MCF 10A (cell line): ENCODE results near the gene DCLK2. TPM values are rescaled to one million over a fixed set of nuclear protein-coding genes. Genes with fewer than 3 reads are reported as not detected.

ENCODE experiments used
- BruUV-seq: library from RNA; stranded (reverse); fragments of 400-500 nt; replicated peaks from 2 replicates; lab custom pipeline; 2021; lab: Mats Ljungman, UMichigan
- CTCF ChIA-PET: fragments of 300-600 bp; sonication (Branson Sonifier 250); formaldehyde crosslinking; extraction: SDS; loops from one replicate; lab custom pipeline; 2021; ENCODE audit warnings: antibody characterized with exemption, inconsistent platforms; lab: Yijun Ruan, JAX
- POLR2A ChIA-PET: fragments of 300-600, 350-650 bp; sonication (Branson Sonifier 250); formaldehyde crosslinking; extraction: SDS; loops from one replicate; lab custom pipeline; 2020; ENCODE audit warnings: antibody characterized with exemption, inconsistent platforms; lab: Yijun Ruan, JAX
- DNase-seq: peaks from one replicate; pipeline ENCODE4 v3.0.0-alpha.2; 2018; ENCODE audit not compliant: unreplicated experiment
- H3K27ac Mint-ChIP-seq: one replicate; pipeline ENCODE4 v1.8.0; 2022; ENCODE audit warnings: mild to moderate bottlenecking, low read depth, mixed read lengths; ENCODE audit not compliant: unreplicated experiment
- H3K27me3 Mint-ChIP-seq: one replicate; pipeline ENCODE4 v1.8.0; 2022; ENCODE audit warnings: mixed read lengths; ENCODE audit not compliant: insufficient read depth, unreplicated experiment
- H3K36me3 Mint-ChIP-seq: one replicate; pipeline ENCODE4 v1.8.0; 2022; ENCODE audit warnings: mild to moderate bottlenecking, moderate library complexity, mixed read lengths; ENCODE audit not compliant: insufficient read depth, unreplicated experiment
- H3K4me1 Mint-ChIP-seq: one replicate; pipeline ENCODE4 v1.8.0; 2022; ENCODE audit warnings: mixed read lengths; ENCODE audit not compliant: insufficient read depth, unreplicated experiment
- H3K4me3 Mint-ChIP-seq: one replicate; pipeline ENCODE4 v1.8.0; 2022; ENCODE audit warnings: mild to moderate bottlenecking, moderate library complexity, mixed read lengths; ENCODE audit not compliant: unreplicated experiment
- H3K9me3 Mint-ChIP-seq: one replicate; pipeline ENCODE4 v1.8.0; 2022; ENCODE audit warnings: mixed read lengths; ENCODE audit not compliant: unreplicated experiment
- CTCF ChIP-seq: fragments of 200-600 bp; IDR thresholded peaks from one replicate; pipeline ENCODE4 v1.8.0; 2022; ENCODE audit warnings: antibody characterized with exemption, mild to moderate bottlenecking; ENCODE audit not compliant: unreplicated experiment
- intact Hi-C: fragments of 100-400 bp; cut with micrococcal nuclease; formaldehyde crosslinking; loops from 2 replicates; pipeline ENCODE4 v1.14.1; 2022
- total RNA-seq: library from RNA; stranded (reverse); gene quantifications from 2 replicates; pipeline ENCODE4 v1.2.3, GENCODE V29; 2022

DCLK2 gene
- total RNA-seq, 1 experiment from 2014 or later, result 1.2 TPM

DNA sequence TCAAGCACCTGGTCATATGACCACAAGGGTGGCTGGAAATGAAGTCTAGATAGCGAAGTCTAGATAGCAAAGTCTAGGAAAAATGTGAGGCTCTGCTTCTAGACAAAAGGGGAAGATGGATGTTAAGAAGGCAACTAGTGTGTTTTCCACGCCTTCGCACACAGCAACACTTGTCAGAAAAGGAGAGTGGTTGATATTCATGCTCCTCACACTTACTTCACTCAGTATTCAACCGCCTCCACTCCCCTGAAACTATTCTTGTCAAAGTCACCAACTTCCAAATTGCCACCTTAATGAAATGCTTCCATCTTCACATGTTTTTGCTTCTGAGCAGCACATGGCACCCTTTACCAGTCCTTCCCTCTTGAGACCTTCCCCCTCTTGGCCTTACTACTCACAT, 27.7 kb upstream of the DCLK2 start:
- H3K9me3 Mint-ChIP-seq, result no peaks in the 10 kb centered on the region
- no peaks in the 10 kb centered on the region for H3K36me3 Mint-ChIP-seq
- H3K4me1 Mint-ChIP-seq, result no peaks in the 10 kb centered on the region
- POLR2A ChIA-PET, result no interaction called here
- no peak overlapping the region for H3K4me3 Mint-ChIP-seq
- H3K27me3 Mint-ChIP-seq, result no peaks in the 10 kb centered on the region
- H3K27ac Mint-ChIP-seq, result no peak overlapping the region
- no peak for DNase-seq
- TF ChIP-seq CTCF, result no peak
- BruUV-seq, result no TSS peak
- intact Hi-C loops, result no loop called here
- CTCF ChIA-PET, result no interaction called here

DNA sequence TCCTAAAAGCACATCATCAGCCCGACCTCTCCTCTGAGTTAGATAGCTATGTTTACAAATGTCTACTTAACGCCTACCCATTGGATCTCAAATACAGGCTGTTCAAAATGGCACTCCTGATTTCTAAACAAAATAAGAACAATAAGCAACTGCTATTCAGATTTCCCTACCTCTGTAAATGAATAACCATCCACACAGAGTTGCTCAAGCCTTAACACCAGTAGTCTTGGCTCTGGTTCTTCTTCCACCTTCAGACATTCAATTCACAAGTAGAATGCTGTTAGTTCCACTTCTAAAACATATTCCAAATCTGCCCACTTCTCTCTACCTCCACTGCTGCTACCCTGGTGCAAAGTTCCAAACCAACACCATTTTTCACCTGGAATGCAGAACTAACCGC, 27.1 kb upstream of the DCLK2 start:
- BruUV-seq, result no TSS peak
- no peaks in the 10 kb centered on the region for H3K4me1 Mint-ChIP-seq
- DNase-seq, result no peak
- TF ChIP-seq CTCF, result no peak
- CTCF ChIA-PET, result no interaction called here
- H3K27ac Mint-ChIP-seq, result no peak overlapping the region
- intact Hi-C loops, result no loop called here
- H3K36me3 Mint-ChIP-seq, result no peaks in the 10 kb centered on the region
- no peaks in the 10 kb centered on the region for H3K27me3 Mint-ChIP-seq
- H3K4me3 Mint-ChIP-seq, result no peak overlapping the region
- H3K9me3 Mint-ChIP-seq, result no peaks in the 10 kb centered on the region
- POLR2A ChIA-PET, result no interaction called here

DNA sequence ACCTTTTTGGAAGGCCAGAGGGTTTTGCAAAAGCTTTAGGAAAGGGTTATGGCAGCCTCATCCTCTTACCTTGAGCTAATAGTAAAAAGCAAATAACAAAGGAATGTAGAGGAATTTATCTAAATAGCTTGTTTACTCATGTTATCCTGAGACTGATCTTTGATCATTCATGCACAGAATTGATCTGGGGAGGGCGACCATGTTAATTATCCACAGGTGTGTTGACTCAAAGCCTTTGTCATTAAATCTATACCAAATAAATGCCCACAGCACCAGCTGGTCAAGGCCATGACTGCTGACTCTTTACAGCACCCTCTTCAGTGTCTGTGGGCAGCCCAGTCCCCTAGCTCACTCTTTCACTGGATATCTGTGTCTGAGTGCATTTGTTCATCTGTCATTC, 22.8 kb upstream of the DCLK2 start:
- CTCF ChIA-PET, result no interaction called here
- Mint-ChIP-seq H3K4me1 (no peaks in the 10 kb centered on the region), H3K36me3 (no peaks in the 10 kb centered on the region), H3K27me3 (no peaks in the 10 kb centered on the region), H3K27ac (no peak overlapping the region), H3K9me3 (no peaks in the 10 kb centered on the region), H3K4me3 (no peak overlapping the region)
- intact Hi-C loops, result no loop called here
- no peak for TF ChIP-seq CTCF
- POLR2A ChIA-PET, result interaction anchor here (0.7 kb wide), 1 partner anchor 409 kb away, joined by 3 read pairs; no protein-coding TSS in a partner anchor
- no TSS peak for BruUV-seq
- DNase-seq, result no peak

GRCh38 chr4:150056569-150056968, 21.7 kb upstream of the DCLK2 start:
- no peak for TF ChIP-seq CTCF
- BruUV-seq, result no TSS peak
- Mint-ChIP-seq H3K27me3 (no peaks in the 10 kb centered on the region), H3K4me1 (no peaks in the 10 kb centered on the region), H3K9me3 (no peaks in the 10 kb centered on the region), H3K27ac (no peak overlapping the region), H3K4me3 (no peak overlapping the region), H3K36me3 (no peaks in the 10 kb centered on the region)
- intact Hi-C loops, result no loop called here
- ChIA-PET CTCF (interaction anchor here (0.5 to 0.8 kb wide), 3 partner anchors 10 to 707 kb away, joined by 3 read pairs; no protein-coding TSS in a partner anchor), POLR2A (no interaction called here)
- peak; percentile 56 for DNase-seq
